ENCODE results near the gene C3orf52.
"Not testable (repeated sequence)": the region's sequence is repeated elsewhere in the genome, so short reads cannot be mapped to it uniquely, and the experiment has no call there.

GRCh38 chr3:112037194-112037593 lies 49.0 kb upstream of the C3orf52 start:
- TF ChIP-seq, protein P1, sequence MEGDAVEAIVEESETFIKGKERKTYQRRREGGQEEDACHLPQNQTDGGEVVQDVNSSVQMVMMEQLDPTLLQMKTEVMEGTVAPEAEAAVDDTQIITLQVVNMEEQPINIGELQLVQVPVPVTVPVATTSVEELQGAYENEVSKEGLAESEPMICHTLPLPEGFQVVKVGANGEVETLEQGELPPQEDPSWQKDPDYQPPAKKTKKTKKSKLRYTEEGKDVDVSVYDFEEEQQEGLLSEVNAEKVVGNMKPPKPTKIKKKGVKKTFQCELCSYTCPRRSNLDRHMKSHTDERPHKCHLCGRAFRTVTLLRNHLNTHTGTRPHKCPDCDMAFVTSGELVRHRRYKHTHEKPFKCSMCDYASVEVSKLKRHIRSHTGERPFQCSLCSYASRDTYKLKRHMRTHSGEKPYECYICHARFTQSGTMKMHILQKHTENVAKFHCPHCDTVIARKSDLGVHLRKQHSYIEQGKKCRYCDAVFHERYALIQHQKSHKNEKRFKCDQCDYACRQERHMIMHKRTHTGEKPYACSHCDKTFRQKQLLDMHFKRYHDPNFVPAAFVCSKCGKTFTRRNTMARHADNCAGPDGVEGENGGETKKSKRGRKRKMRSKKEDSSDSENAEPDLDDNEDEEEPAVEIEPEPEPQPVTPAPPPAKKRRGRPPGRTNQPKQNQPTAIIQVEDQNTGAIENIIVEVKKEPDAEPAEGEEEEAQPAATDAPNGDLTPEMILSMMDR (IDR thresholded peaks at IDR 0.05): not testable (repeated sequence)
- not testable (repeated sequence) for TF ChIP-seq POLR2A (IDR thresholded peaks at IDR 0.05)
